Spleen (tissue), 7 donors: ENCODE measurements around the gene ACER3.
"Not testable (repeated sequence)": the region's sequence is repeated elsewhere in the genome, so short reads cannot be mapped to it uniquely, and the experiment has no call there.

Experiments used
- CTCF ChIP-seq, 11 experiments: fragments of 200-600 bp in 7 of 11; fragments of 450-650 bp in 4 of 11; sonication (generic) in 4 of 11; IDR thresholded peaks in 8 of 11; conservative IDR thresholded peaks in 3 of 11; 1 replicate in 7 of 11; 2 replicates in 4 of 11; pipeline versions ENCODE4 v1.4.0 to v1.8.0; 2016 to 2021; ENCODE audit warnings: antibody characterized with exemption in 11 of 11, inconsistent platforms in 4 of 11, mild to moderate bottlenecking in 1 of 11
- POLR2A ChIP-seq, 3 donors: fragments of 450-650 bp; IDR thresholded peaks; one replicate each; pipeline ENCODE4 v1.5.1; 2017; ENCODE audit warnings: antibody characterized with exemption in 3 of 3, mild to moderate bottlenecking in 1 of 3
- donor health status: DM: no; HTN: no; CAD: no; lungs with moderate emphysema.
- donor health status: DM: no; HTN: no; CAD: no.
- donor health status: DM: no; HTN: no; CAD: no.

- not testable (repeated sequence) for TF ChIP-seq CTCF (IDR thresholded peaks at IDR 0.05 in 8 of 11, conservative IDR thresholded peaks at IDR 0.05 in 3 of 11); POLR2A (IDR thresholded peaks at IDR 0.05)
Observed at GRCh38 chr11:76827005-76827404, 33.7 kb upstream of the ACER3 start.
